Nephron progenitor cell (in vitro differentiated cells): ENCODE data around the gene SPRN.
"Not testable (repeated sequence)": the region's sequence is repeated elsewhere in the genome, so short reads cannot be mapped to it uniquely, and the experiment has no call there.

ENCODE experiments used
- DNase-seq: peaks from one replicate; pipeline ENCODE4 v3.0.0; 2021
- H3K27ac Mint-ChIP-seq: 2 replicates; pipeline ENCODE4 v1.8.0; 2021; ENCODE audit warnings: mild to moderate bottlenecking, moderate library complexity, mixed read lengths
- H3K27me3 Mint-ChIP-seq: 2 replicates; pipeline ENCODE4 v1.8.0; 2021; ENCODE audit warnings: mild to moderate bottlenecking, low read depth, mixed read lengths; ENCODE audit not compliant: poor library complexity
- H3K36me3 Mint-ChIP-seq: 2 replicates; pipeline ENCODE4 v1.8.0; 2021; ENCODE audit warnings: low read depth, mixed read lengths
- H3K4me1 Mint-ChIP-seq: 2 replicates; pipeline ENCODE4 v1.8.0; 2021; ENCODE audit warnings: mixed read lengths
- H3K4me3 Mint-ChIP-seq: 2 replicates; pipeline ENCODE4 v1.8.0; 2021; ENCODE audit warnings: mild to moderate bottlenecking, moderate library complexity, mixed read lengths
- H3K9me3 Mint-ChIP-seq: 2 replicates; pipeline ENCODE4 v1.8.0; 2021; ENCODE audit warnings: mild to moderate bottlenecking, moderate library complexity, mixed read lengths
- CTCF ChIP-seq: fragments of 200-600 bp; sonication (generic); IDR thresholded peaks from 2 replicates; pipeline ENCODE4 v1.5.0; 2021; ENCODE audit warnings: antibody characterized with exemption

The SPRN gene

DNA sequence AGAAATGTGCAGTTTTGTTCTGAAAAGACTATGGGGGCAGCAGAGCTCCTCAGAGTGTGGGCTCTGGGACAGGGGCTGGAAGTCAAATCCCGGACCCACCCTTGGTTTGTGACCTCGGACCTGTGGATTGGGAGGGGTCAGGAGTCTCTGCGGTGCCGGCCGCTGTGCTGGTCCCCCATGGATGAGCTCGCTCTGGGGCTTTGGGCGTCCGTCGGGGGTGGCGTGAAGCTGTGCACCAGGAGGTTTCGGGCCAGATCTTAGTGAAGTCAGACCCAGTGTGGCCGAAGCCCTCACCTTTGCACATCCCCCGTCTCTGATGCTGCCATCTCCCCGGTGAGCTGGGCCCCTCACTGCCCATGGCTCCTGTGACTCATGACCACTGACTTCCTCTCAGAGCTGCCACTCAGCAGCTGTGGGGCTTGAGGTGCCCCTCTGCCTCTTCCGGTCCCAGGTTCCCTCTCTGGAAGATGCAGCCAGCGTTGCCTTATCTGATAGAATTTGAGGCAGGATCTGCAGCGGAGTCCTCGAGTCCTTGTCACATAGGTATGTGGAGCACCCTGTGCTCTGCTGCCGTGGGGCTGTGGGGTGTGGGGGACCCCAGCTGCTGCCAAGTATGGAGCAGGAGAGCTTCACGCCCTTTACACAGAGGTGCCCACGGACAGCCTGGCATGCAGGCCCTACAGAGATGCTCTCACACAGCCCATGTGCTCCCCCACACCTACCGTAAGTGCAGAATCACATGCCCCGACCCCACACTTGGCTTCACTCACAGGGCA is 18.0 kb upstream of the SPRN start:
- TF ChIP-seq CTCF, result no peak
- no peaks in the 10 kb centered on the region for H3K4me1 Mint-ChIP-seq
- no peak overlapping the region for H3K27ac Mint-ChIP-seq
- no peak overlapping the region for H3K4me3 Mint-ChIP-seq
- DNase-seq, result no peak
- H3K27me3 Mint-ChIP-seq, result no peaks in the 10 kb centered on the region
- peaks cover 84% of the 10 kb centered on the region for H3K9me3 Mint-ChIP-seq
- H3K36me3 Mint-ChIP-seq, result peaks cover 22% of the 10 kb centered on the region

GRCh38 chr10:133441780-133442179 is 17.4 kb upstream of the SPRN start:
- Mint-ChIP-seq H3K27ac (no peak overlapping the region), H3K4me3 (no peak overlapping the region), H3K9me3 (peaks cover 84% of the 10 kb centered on the region), H3K27me3 (no peaks in the 10 kb centered on the region), H3K4me1 (no peaks in the 10 kb centered on the region), H3K36me3 (peaks cover 18% of the 10 kb centered on the region)
- no peak for TF ChIP-seq CTCF
- DNase-seq, result no peak

DNA sequence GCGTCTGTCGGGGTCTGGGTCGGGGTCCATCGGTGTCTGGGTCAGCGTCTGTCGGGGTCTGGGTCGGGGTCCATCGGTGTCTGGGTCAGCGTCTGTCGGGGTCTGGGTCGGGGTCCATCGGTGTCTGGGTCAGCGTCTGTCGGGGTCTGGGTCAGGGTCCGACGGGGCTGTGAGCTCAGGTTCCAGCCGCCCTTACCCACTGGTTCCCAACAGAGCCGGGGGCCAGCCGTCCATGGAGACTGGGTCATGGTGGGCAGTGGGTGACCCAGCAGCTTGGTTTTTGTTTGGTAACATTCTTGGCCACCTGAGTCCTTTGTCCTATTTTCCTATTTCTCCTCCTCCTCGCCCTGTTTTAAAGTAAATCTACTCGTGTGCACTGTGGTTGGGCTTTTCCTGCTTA is 16.9 kb upstream of the SPRN start:
- H3K4me1 Mint-ChIP-seq, H3K27me3 Mint-ChIP-seq, DNase-seq, H3K27ac Mint-ChIP-seq, H3K4me3 Mint-ChIP-seq: not testable (repeated sequence)
- peaks cover 84% of the 10 kb centered on the region for H3K9me3 Mint-ChIP-seq
- peaks cover 19% of the 10 kb centered on the region for H3K36me3 Mint-ChIP-seq

- no peak for DNase-seq
- no peak overlapping the region for H3K4me3 Mint-ChIP-seq
- H3K27ac Mint-ChIP-seq, result no peak overlapping the region
These were observed 16.3 kb upstream of the SPRN start for GRCh38 chr10:133440633-133441285.

DNA sequence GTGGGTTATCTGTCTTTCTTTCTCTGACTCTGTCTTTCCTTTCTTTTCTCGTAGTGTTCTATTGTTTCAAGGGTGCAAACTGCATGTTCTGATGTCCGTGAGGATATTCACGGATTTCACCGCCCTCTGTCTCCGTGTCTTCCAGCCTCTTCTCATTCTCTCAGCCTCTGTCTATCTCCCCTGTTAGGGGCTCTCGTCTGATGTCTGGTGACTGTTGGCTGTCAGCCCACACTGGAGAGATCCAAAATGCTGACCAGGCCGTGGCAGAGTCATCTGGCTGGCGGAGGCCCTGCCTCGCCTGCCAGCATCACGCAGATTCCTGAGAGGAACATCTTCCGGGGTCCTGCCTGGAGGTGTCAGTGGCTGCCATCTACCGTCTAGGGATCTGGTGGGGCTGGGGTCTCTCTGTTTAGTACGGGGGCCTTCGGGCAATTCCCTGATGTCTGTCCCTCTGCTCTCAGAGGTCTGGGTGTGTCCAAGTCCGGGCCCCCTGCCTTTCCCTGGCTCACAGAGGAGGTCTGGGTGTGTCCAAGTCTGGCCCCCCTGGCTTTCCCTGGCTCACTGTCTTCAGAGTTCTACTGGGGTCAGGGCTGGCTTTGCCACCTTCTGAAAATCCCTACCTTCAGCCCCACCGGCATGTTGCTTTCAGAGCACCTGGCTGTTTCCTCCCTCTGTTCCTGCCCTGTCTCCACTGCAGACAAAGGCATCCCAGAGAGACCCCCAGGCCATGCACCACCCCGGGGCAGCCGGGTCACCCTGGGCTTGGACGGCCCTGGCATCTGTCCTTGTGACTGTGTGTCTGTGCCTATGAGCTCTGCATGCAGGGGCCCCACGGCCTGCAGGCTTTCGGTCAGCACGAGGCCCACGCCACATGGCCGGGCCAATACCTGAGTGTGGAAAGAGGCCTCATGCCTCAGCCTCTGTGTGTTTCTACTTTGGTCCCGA is 15.4 kb upstream of the SPRN start:
- Mint-ChIP-seq H3K36me3 (peaks cover 15% of the 10 kb centered on the region), H3K4me3 (no peak overlapping the region), H3K4me1 (no peaks in the 10 kb centered on the region), H3K9me3 (peaks cover 79% of the 10 kb centered on the region), H3K27me3 (no peaks in the 10 kb centered on the region), H3K27ac (no peak overlapping the region)
- no peak for TF ChIP-seq CTCF
- no peak for DNase-seq

More at GRCh38 chr10:133440633-133441285, 16.3 kb upstream of the SPRN start:
- Mint-ChIP-seq H3K4me1 (no peaks in the 10 kb centered on the region), H3K36me3 (peaks cover 20% of the 10 kb centered on the region), H3K27me3 (no peaks in the 10 kb centered on the region), H3K9me3 (peaks cover 84% of the 10 kb centered on the region)
- TF ChIP-seq CTCF, result no peak

DNA sequence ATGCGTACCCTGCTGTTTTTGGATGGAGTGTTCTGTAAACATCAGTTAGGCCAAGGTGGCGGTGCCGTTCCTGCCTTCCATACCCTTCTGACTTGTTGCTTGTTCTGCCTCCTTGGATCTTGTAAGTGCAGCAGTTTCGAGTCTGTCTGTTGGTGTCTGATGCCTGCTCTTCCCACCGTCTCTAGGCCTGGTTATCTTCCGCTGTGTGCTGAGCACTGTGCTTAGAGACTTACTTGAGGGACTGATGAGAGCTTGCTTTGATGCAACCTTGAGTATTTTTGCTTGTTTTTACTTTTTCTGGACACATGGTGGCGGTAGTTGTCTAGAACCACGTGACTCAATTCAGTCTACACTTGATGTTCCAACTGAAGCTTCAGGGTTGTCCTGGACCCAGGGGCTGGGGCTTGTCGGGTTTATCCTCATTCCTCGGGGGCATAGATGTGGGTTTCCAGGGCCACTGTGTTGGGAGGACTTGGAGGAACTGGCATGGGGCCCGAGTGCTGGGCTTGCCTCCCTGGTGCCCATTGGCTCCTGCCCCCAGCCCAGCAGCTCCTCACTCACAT is 14.4 kb upstream of the SPRN start:
- peaks cover 76% of the 10 kb centered on the region for H3K9me3 Mint-ChIP-seq
- H3K27me3 Mint-ChIP-seq, result no peaks in the 10 kb centered on the region
- DNase-seq, result no peak
- no peak overlapping the region for H3K4me3 Mint-ChIP-seq
- H3K4me1 Mint-ChIP-seq, result no peaks in the 10 kb centered on the region
- TF ChIP-seq CTCF, result no peak
- H3K27ac Mint-ChIP-seq, result no peak overlapping the region
- H3K36me3 Mint-ChIP-seq, result peaks cover 15% of the 10 kb centered on the region

DNA sequence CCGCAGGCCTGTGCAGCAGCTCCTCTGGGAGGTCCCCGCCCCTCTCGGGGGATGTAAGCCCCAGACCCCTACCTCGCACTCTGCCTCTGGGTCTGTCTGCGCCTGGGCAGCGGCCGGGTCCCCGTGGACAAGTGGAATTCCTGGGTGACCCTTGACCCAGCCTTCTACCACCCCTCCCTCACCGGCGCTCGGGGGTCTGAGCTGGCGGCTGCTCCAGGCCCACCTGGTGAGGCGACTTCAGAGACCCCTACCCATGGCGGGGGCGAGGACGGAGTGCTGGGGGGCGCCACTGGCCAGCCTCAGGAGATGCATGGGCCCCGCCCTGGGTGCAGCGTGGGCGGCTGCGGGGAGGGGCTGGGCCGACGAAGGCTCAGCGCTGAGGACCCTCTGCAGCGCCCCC is 8.4 kb upstream of the SPRN start:
- not testable (repeated sequence) for H3K27me3 Mint-ChIP-seq, H3K4me1 Mint-ChIP-seq, H3K36me3 Mint-ChIP-seq, H3K27ac Mint-ChIP-seq, DNase-seq, H3K4me3 Mint-ChIP-seq
- H3K9me3 Mint-ChIP-seq, result peaks cover 37% of the 10 kb centered on the region

- not testable (repeated sequence) for H3K4me3 Mint-ChIP-seq, H3K4me1 Mint-ChIP-seq, H3K27ac Mint-ChIP-seq, H3K36me3 Mint-ChIP-seq, H3K27me3 Mint-ChIP-seq, DNase-seq
- H3K9me3 Mint-ChIP-seq, result peaks cover 32% of the 10 kb centered on the region
These were observed 7.6 kb upstream of the SPRN start for GRCh38 chr10:133431888-133432613.
